Hematopoietic multipotent progenitor cell treated with erythropoietin and hydrocortisone succinate and interleukin-3 and kit ligand, for 17 days (in vitro differentiated cells): Measurements from ENCODE around the gene TUBA3E.
A peak's percentile ranks its signal among the peaks of the same experiment; 100 is the strongest.
"Not testable (repeated sequence)": the region's sequence is repeated elsewhere in the genome, so short reads cannot be mapped to it uniquely, and the experiment has no call there.

Experiments used
- DNase-seq: peaks from one replicate; pipeline ENCODE4 v3.0.0-alpha.2; 2015; ENCODE audit warnings: low spot score

Gene TUBA3E

DNA sequence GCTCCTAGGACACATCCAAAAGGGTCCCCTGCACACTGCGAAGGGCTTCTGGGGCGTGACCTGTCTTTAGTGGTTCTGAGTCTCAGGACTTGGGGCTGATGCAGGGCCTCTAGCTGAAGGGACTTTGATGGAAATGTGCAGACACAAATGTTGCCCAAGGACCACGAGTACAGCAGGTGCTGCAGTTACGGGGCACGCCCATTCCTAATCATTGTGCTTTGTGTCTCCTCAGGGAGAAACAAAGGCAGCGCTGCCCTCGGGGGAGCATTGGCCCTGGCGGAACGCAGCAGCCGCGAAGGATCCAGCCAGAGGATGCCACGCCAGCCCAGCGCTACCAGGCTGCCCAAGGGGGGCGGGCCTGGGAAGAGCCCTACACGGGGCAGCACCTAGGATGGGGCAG, 8.0 kb downstream of the TUBA3E start:
- no peak for DNase-seq

GRCh38 chr2:130188958-130189357, 9.3 kb downstream of the TUBA3E start:
- not testable (repeated sequence) for DNase-seq

DNA sequence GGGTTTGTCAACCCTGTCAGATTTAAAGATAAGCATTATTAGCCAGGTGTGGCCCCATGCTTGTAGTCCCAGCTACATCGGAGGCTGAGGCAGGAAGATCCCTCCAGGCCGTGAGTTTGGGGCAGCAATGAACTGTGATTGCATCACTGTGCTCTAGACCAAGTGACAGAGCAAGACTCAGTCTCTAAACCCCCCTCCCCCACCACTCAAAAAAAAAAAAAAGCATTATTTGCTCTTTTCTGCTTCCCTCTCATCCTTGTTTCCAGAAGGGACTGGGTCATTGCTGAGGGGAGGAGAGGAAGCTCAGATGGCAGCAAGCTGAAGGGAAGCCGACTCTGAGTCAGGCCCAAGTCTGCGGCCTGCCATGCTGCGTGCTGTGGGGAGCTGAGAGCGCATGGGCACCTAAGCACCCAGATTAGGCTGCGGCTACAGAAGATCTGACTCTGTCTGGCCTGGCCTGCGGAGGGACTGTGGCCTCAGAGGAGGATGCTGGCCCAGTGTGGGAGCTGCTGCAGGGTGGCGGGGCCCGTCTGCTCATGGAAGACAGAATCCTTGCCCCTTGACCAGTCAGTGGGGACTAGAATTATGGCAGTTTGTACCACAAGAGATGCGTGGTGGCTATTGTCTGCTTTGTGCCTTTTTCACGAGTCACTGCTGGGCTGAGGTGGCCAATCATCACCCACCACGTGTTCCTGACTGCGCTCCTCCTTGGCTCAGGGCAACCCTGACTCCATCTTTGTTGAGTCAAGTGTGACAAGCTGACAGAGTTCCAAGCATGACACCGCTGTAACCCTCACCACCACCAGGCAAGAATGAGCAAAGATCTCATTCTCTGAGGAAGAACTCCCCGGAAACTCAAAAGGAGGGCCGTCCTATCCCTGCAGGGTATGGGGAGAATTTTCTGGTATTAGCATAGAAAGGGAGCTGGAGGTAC, 10.1 kb downstream of the TUBA3E start:
- DNase-seq, result not testable (repeated sequence)

GRCh38 chr2:130187268-130187667, 11.0 kb downstream of the TUBA3E start:
- no peak for DNase-seq

DNA sequence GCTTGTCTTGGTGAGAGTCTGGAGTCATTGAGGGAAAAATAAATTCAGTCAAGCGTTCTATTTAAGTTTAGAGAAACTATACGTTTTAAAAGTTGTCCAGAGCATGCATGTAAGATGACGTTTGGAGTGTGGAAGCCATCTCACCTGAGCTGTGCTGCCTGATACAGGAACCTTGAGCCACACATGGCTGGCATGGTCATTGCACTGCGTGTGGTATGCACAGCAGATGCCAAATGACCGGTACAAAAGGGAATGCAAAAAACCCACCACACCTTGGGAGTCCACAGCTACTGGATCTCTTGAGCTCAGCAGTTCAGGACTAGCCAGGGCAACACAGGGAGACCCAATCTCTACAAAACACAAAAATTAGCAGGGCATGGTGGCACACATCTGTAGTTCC, 11.8 kb downstream of the TUBA3E start:
- DNase-seq, result no peak

- DNase-seq, result no peak
Measured at GRCh38 chr2:130185896-130186295, 12.3 kb downstream of the TUBA3E start.

DNA sequence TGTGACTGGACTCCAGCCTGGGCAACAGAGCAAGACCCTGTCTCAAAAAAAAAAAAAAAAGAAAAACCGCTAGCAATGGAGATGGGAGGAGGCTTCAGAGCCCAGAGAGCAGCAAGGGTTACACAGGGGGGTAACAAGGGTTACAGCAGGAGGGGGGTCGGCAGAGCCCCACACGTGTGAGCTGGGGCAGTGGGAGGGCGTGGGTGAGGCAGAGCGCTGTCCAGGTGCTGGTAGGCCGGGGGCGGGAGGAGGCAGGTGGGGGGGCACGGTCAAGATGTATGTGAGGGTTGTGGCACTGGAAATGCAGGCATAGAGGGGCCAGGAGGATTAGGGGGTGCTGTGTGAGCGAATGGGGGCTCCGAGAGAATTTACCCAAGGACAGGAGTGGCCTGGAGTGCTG, 12.8 kb downstream of the TUBA3E start:
- DNase-seq, result no peak

GRCh38 chr2:130183512-130184373, 14.5 kb downstream of the TUBA3E start:
- no peak for DNase-seq

DNA sequence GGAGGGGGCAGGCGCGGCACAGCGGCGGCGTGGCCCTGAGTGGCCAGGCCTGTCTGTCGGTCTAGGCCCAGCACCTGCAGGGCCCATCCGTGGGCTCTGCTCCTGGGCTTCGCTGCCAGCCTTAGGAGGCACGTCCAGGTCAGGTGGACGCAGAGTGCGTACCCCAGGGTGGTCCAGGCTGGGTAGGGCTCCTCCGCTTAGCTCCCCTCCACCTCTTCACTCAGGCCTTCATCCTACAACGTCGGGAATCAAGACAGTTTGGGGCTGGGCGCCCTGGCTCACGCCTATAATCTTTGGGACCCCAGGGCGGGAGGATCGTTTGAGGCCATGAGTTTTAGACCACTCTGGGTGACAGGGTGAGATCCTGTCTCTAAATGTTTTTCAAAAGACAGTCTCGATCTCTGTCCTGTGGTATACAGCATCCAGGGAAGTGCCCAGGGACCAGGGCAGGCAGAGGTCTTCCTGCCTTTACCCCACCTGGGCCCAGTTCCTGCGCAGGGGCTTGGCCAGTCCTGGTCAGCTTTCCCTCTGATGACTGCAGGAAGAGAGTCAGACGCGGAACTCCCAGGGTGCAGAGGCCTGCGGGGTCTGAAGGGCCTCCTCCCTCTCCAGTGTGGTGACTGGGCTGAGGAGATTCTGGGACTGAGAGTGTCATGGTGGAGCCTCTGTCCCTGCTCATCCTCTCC, 15.3 kb downstream of the TUBA3E start:
- not testable (repeated sequence) for DNase-seq

DNA sequence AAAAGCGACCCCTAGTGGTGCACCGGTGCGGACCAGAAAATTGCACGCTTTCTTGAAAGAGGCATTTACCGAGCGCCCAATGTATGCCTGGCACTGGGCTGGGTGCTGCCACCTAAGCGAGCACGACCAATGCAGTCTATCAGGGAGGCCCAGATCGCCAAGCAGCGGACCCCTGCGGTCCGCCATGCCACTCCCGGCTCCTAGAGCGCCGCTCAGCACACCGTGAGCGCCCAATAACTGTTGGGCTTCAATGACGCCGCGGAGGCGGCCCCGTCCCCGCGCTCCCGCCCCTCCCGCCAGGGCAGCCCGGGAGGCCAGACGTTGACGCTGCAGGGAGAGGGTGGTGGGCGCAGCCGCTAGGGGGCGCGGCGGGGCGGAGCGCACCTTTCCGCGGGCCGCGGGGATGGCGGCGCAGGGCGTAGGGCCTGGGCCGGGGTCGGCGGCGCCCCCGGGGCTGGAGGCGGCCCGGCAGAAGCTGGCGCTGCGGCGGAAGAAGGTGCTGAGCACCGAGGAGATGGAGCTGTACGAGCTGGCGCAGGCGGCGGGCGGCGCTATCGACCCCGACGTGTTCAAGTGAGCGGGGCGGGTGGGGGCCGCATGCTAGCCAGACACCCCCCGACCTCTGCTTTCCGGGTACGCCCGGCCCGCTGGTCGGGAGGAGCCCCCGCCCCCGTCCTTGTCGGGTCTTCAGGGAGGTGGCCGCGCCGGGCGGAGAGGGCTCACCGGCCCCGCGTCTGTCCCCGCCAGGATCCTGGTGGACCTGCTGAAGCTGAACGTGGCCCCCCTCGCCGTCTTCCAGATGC, 16.2 kb downstream of the TUBA3E start, which contains the start of gene MZT2B:
TSS of gene MZT2B (plus strand) at position 383 of the 803 bp plus-strand sequence. CDS start at position 404, 21 bp downstream.
- peak; percentile 83 for DNase-seq

DNA sequence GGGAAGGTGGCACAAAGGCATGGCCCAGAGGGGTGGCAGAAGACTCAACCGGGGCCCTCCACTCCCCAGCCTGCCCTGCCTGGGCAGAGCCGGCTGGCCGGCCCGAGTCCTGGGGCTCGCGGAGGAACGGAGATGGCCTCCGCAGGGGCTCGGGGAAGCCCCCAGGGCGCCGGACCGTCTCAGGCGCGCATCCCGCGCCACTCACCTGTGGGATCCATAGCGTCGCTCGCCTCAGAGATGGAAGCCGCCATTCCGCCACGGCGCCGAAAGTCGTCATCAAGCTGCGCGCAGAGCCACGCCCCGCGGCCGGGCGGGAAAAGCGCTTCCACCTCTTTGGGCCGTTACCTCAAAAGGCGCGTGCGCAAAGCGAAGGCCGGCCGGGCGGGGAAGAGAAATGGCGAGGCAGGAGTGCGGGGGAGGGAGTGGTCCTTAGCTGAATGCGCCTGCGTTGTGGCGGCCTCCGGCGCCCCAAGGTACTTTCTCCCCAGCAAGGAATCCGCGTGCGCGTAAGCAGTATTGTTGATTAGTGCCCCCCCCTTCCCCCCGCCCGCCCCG, 16.8 kb downstream of the TUBA3E start, which contains the start of gene SMPD4:
TSS of gene SMPD4 (minus strand) at position 278 of the 555 bp plus-strand sequence. CDS start 5,010 bp downstream, outside the sequence.
- DNase-seq, result peak; percentile 94

DNA sequence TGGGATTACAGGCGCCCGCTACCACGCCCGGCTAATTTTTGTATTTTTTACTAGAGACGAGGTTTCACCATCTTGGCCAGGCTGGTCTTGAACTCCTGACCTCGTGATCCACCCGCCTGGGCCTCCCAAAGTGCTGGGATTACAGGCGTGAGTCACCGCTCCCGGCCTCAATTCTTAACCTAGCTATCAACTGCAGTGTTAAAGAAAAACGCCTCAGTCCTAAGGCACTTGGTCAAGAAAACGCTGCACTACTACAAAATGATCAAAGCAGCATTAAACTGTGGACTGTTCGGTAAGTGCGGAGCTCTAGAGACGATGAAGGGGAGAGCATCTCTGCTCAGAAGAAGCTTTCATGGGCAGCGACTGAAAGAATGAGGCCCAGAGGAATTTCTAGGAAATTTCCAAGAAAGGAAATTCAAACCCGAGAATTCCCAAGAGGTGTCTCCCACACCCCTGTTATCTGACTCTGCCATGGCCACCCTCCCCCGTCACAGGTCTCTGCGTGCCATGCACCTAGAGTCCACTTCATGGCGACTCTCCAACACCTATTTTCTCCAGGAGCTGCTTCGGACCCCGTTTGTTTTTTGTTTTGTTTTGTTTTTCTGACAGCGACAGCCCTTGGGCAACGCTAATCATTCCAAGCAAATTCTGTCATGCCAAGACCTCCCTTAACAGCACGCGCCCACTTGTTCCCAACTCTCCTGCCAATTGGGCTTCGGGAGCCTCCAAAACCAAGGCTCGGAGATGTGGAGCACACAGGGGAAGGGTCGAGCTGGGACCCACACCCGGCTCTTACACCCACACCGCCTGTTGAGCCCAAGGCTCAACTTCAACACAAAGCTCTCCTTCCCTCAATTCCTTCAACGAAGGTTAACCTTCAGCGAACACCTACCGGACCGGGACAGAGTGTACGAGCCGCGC, 17.6 kb downstream of the TUBA3E start:
- peak; percentile 7 for DNase-seq

DNA sequence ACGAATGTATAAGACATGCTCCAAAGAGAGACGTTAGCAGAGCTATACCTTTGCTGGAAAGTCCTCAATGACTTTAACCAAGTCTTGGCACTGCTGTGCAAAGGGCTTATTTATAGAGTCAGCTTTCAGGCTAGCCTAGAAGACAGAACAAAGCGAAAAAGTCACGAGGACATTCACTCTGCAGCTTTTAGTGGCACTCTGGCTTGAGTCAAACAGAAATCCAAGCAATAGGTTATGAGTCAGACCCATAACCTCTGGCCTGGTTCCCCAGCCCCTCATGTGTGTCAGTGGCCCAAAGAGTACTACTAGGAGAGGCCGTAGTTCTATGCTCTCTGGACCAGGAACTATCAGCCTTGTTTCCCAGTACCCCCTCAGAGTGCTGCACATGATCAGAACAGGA, 23.4 kb downstream of the TUBA3E start:
- not testable (repeated sequence) for DNase-seq

GRCh38 chr2:130169896-130170295, 28.3 kb downstream of the TUBA3E start:
- DNase-seq, result no peak

- not testable (repeated sequence) for DNase-seq
Measured at GRCh38 chr2:130169163-130169562, 29.1 kb downstream of the TUBA3E start.

DNA sequence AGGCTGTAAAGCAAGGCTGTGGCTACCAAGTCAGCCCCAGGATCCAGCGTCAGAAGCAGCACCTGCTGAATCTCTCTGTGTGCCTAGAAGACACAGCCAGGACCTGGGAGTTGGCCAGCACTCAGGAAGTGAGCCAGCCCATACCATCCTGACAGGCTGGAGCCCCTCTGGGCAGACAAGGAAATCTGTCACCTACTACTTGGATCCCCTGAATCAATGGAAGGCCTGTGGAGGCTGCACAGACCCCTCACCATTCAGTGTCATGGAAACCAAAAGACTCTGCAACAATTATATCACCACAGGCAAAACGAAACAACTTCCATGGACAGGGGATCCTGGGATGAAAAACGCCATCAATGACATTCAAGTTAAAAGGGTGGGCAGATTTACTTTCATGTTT, 31.6 kb downstream of the TUBA3E start:
- not testable (repeated sequence) for DNase-seq

DNA sequence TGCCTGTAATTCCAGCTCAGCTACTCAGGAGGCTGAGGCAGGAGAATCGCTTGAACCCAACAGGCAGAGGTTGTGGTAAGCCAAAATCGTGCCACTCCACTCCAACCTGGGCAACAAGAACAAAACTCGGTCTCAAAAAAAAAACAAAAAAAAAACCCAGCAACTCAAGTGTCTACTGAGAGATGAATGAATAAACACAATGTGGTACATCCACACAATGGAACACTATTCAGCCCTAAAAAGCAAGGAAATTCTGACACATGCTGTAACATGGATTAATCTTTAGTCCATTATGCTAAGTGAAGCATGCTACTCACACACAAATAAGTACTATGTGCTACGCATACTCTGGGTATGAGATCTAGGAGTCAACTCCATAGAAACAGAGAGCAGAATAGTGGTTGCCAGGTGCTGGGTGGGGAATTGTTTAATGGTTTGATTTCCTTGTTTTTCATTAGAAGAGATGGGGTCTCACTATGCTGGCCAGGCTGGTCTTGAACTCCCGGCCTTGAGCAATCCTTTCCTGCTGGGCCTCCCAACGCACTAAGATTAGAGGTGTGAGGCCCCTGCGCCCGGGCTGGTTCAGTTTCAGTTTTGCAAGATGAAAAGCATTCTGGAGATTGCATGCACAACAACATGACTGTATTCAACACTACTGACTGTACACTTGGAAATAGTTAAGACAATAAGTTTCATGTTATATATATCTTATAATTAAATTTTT, 32.8 kb downstream of the TUBA3E start:
- DNase-seq, result no peak

DNA sequence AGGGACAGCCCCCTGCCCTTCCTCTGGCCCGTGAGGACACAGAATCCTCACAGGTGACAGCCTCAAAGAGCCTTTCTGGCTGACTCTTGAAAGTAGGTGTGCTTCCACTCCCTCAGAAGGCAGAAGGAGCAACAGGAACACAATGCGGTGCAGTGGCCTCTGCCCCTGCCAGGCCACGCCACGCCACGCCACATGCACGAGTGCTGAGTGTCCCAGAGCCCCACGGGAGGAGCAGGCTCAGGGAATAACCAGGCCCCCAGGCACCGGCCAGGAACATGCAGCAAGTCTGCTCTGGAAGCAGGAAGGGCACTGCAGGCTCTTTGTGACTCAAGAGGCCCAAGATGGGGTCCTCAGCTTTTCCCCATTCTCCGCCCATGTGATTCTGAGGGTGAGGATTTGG, 35.3 kb downstream of the TUBA3E start:
- no peak for DNase-seq

DNA sequence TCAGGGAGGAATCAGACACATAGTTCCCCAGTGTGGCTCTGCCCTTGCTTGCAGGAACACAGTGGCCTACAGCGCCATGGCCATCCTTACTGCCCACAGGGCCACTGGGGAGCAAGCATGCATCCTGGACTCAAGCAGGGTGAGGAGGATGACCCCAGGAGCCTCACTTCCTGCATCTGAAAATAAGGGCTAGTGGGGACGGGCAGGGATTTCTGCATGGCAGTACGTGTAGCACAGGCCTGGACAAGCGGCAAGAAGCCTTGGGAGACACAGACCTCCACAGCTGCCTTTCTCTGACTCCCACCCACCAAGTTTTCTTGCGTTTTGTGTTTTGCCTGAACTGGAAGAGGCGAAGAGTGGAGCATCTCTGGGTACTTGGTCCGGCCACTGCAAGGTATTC, 35.8 kb downstream of the TUBA3E start:
- DNase-seq, result not testable (repeated sequence)
